Measurements from ENCODE around the gene FAM78B.

The FAM78B gene

GRCh38 chr1:166063701-166064100 lies 103.1 kb downstream of the FAM78B start:
- DNase-seq, result no peak

GRCh38 chr1:166062421-166063070 lies 104.3 kb downstream of the FAM78B start:
- DNase-seq, result no peak

GRCh38 chr1:166057650-166058049 lies 109.2 kb downstream of the FAM78B start:
- DNase-seq, result no peak

- DNase-seq, result no peak
Observed at GRCh38 chr1:166053395-166053794, 113.4 kb downstream of the FAM78B start.

GRCh38 chr1:166040202-166040997 lies 126.4 kb downstream of the FAM78B start:
- DNase-seq, result no peak

- no peak for DNase-seq
Observed at GRCh38 chr1:166039436-166040201, 127.2 kb downstream of the FAM78B start.

GRCh38 chr1:166036092-166036491 lies 130.7 kb downstream of the FAM78B start:
- DNase-seq, result no peak

GRCh38 chr1:166032572-166033371 lies 134.0 kb downstream of the FAM78B start:
- no peak for DNase-seq

- no peak for DNase-seq
Observed at GRCh38 chr1:166031932-166032571, 134.7 kb downstream of the FAM78B start.

- no peak for DNase-seq
Observed at GRCh38 chr1:166029196-166029945, 137.4 kb downstream of the FAM78B start.

GRCh38 chr1:166026555-166026954 lies 140.2 kb downstream of the FAM78B start:
- DNase-seq, result no peak

- no peak for DNase-seq
Observed at GRCh38 chr1:166026143-166026542, 140.7 kb downstream of the FAM78B start.

- DNase-seq, result no peak
Observed at GRCh38 chr1:166020210-166020609, 146.6 kb downstream of the FAM78B start.

All from CD4-positive, alpha-beta T cell treated with Interleukin-17A for 4 hours (primary cell).